PC-9 (cell line): Measurements from ENCODE around the gene NANOGP8. TPM values are rescaled to one million over a fixed set of nuclear protein-coding genes. Genes with fewer than 3 reads are reported as not detected.

Experiments used
- BruUV-seq: library from RNA; stranded (reverse); fragments of 400-500 nt; replicated peaks from 2 replicates; lab custom pipeline; 2021; lab: Mats Ljungman, UMichigan
- CTCF ChIA-PET: fragments of 300-600 bp; sonication (Branson Sonifier 250); formaldehyde crosslinking; loops from one replicate; lab custom pipeline; 2022; ENCODE audit warnings: antibody characterized with exemption; lab: Charles Lee
- POLR2A ChIA-PET: fragments of 300-600 bp; sonication (Branson Sonifier 250); formaldehyde crosslinking; loops from one replicate; lab custom pipeline; 2022; ENCODE audit warnings: antibody characterized with exemption; ENCODE audit not compliant: unreplicated experiment; lab: Charles Lee
- DNase-seq, 2 experiments: peaks; one replicate each; pipeline versions ENCODE4 v3.0.0 to v3.0.0-alpha.2; 2015 to 2022; ENCODE audit warnings: mixed read lengths in 1 of 2
- H2AFZ ChIP-seq: fragments of 200-600 bp; sonication (generic); 2 replicates; pipeline ENCODE4 v1.8.1; 2017; ENCODE audit warnings: antibody characterized with exemption
- H3F3A ChIP-seq: fragments of 200-600 bp; sonication (generic); 2 replicates; pipeline ENCODE4 v1.8.1; 2017; ENCODE audit warnings: antibody characterized with exemption, mild to moderate bottlenecking, low read depth; ENCODE audit not compliant: insufficient read depth
- H3K27ac ChIP-seq: fragments of 200-600 bp; sonication (generic); 2 replicates; pipeline ENCODE4 v1.6.1; 2016; ENCODE audit warnings: mixed run types
- H3K27me3 ChIP-seq: fragments of 200-600 bp; sonication (generic); 2 replicates; pipeline ENCODE4 v1.6.1; 2016; ENCODE audit warnings: low read depth, mixed run types; ENCODE audit not compliant: insufficient read depth
- H3K36me3 ChIP-seq: fragments of 200-600 bp; sonication (generic); 2 replicates; pipeline ENCODE4 v1.6.1; 2016; ENCODE audit warnings: low read depth, mixed run types
- H3K4me1 ChIP-seq: fragments of 200-600 bp; sonication (generic); replicated peaks from 2 replicates; pipeline ENCODE4 v1.6.1; 2016; ENCODE audit warnings: mixed run types; ENCODE audit not compliant: insufficient read depth
- H3K4me2 ChIP-seq: fragments of 200-600 bp; sonication (generic); 2 replicates; pipeline ENCODE4 v1.6.1; 2017; ENCODE audit warnings: mixed run types
- H3K4me3 ChIP-seq: fragments of 200-600 bp; sonication (generic); 2 replicates; pipeline ENCODE4 v1.6.1; 2016; ENCODE audit warnings: mixed run types
- H3K79me2 ChIP-seq: fragments of 200-600 bp; sonication (generic); 2 replicates; pipeline ENCODE4 v1.6.1; 2017; ENCODE audit warnings: low read depth, mixed run types
- H3K9me2 ChIP-seq: fragments of 200-600 bp; sonication (generic); 2 replicates; pipeline ENCODE4 v1.8.1; 2017; ENCODE audit warnings: mild to moderate bottlenecking; ENCODE audit not compliant: insufficient read depth
- H3K9me3 ChIP-seq: fragments of 200-600 bp; sonication (generic); 2 replicates; pipeline ENCODE4 v1.8.1; 2016; ENCODE audit warnings: low read depth; ENCODE audit not compliant: insufficient read depth
- H4K20me1 ChIP-seq: fragments of 200-600 bp; sonication (generic); 2 replicates; pipeline ENCODE4 v1.8.1; 2017; ENCODE audit not compliant: insufficient read depth
- EZH2 ChIP-seq: fragments of 200-600 bp; sonication (generic); IDR thresholded peaks from 2 replicates; pipeline ENCODE4 v1.8.0; 2017; ENCODE audit warnings: antibody characterized with exemption, low read depth
- intact Hi-C: fragments of 100-400 bp; cut with micrococcal nuclease; formaldehyde crosslinking; loops from one replicate; pipeline ENCODE4 v1.10.0; 2022; ENCODE audit not compliant: unreplicated experiment
- total RNA-seq: library from RNA; stranded (reverse); gene quantifications from 2 replicates; pipeline ENCODE4 v1.2.3, GENCODE V29; 2021
- TF ChIP-seq, protein P1 (sequence below): fragments of 200-600 bp; sonication (generic); conservative IDR thresholded peaks from 2 replicates; pipeline ENCODE4 v1.6.1; 2017; ENCODE audit warnings: mixed run types, antibody characterized with exemption, mild to moderate bottlenecking, moderate library complexity

NANOGP8 gene
- total RNA-seq, 1 experiment from 2014 or later = not detected

DNA sequence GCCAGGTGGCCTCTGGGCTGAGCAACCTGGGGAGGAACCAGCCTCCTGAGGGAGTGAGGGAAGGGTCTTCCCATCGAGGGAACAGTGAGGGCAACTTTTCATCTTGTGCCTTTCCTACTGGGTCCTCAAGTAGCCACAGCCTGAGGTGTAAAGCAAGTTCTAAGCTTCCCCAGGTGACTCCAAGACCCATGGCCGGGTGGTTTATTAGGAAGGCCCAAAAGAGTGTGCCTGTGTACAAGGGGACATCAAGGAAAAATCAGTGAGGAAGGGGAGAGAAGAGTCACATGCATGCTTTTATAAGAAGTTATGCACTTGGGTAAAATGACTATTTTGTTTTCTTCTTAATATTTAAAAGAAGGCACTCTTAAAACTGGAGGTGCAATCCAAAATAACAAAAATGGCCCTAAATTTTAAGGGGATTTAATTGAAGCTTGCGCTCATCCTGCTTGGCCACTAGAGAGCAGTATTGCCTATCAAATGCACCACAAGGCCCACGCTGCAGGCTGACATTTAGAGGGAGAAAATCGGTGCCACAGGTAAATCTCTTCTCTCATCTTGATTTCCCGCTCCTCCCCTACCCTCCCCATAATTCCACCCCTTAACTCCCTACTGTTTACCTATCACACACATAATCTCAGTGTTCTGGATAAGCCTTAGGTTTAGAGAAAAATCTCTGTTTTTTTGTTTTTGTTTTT lies 6.7 kb downstream of the NANOGP8 start:
- H3F3A ChIP-seq = no peaks in the 10 kb centered on the region
- no peaks in the 10 kb centered on the region for H3K9me3 ChIP-seq
- no peaks in the 10 kb centered on the region for H4K20me1 ChIP-seq
- POLR2A ChIA-PET = interaction anchor here (0.6 kb wide), 1 partner anchor 1132 kb away, joined by 6 read pairs; no protein-coding TSS in a partner anchor
- CTCF ChIA-PET = interaction anchor here (0.6 to 2.3 kb wide), 2 partner anchors 62 to 366 kb away, joined by 4 to 8 read pairs; no protein-coding TSS in a partner anchor
- no peak overlapping the region for H3K4me2 ChIP-seq
- intact Hi-C loops = loop anchor here (1.0 to 10.0 kb wide), 3 partner anchors 91 to 366 kb away; partner anchors contain the start of gene ZNF770
- no peaks in the 10 kb centered on the region for H3K36me3 ChIP-seq
- no peaks in the 10 kb centered on the region for H3K4me1 ChIP-seq
- no peak overlapping the region for H2AFZ ChIP-seq
- TF ChIP-seq, protein P1, sequence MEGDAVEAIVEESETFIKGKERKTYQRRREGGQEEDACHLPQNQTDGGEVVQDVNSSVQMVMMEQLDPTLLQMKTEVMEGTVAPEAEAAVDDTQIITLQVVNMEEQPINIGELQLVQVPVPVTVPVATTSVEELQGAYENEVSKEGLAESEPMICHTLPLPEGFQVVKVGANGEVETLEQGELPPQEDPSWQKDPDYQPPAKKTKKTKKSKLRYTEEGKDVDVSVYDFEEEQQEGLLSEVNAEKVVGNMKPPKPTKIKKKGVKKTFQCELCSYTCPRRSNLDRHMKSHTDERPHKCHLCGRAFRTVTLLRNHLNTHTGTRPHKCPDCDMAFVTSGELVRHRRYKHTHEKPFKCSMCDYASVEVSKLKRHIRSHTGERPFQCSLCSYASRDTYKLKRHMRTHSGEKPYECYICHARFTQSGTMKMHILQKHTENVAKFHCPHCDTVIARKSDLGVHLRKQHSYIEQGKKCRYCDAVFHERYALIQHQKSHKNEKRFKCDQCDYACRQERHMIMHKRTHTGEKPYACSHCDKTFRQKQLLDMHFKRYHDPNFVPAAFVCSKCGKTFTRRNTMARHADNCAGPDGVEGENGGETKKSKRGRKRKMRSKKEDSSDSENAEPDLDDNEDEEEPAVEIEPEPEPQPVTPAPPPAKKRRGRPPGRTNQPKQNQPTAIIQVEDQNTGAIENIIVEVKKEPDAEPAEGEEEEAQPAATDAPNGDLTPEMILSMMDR = peak; percentile 86
- no peak for TF ChIP-seq EZH2
- no peaks in the 10 kb centered on the region for H3K79me2 ChIP-seq
- no TSS peak for BruUV-seq
- H3K27ac ChIP-seq = no peak overlapping the region
- H3K9me2 ChIP-seq = no peaks in the 10 kb centered on the region
- peak in 1 of 2 experiments; percentile 29 for DNase-seq
- H3K4me3 ChIP-seq = no peak overlapping the region
- no peaks in the 10 kb centered on the region for H3K27me3 ChIP-seq

DNA sequence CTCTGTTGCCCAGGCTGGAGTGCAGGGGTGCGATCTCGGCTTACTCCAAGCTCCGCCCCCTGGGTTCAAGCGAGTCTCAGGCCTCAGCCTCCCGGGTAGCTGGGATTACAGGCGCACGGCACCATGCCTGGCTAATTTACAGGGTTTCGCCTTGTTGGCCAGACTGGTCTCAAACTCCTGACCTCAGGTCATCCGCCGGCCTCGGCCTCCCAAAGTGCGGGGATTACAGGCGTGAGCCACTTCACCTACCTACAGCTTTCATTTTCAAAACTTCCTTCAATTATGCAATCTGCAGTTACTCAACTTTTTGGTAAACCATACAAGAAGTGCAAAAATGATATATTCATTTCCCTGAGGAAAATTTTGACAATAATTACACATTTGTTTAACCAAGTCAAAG lies 14.0 kb downstream of the NANOGP8 start:
- H3K79me2 ChIP-seq = no peaks in the 10 kb centered on the region
- H3K4me2 ChIP-seq = no peak overlapping the region
- BruUV-seq = no TSS peak
- H3K4me3 ChIP-seq = no peak overlapping the region
- CTCF ChIA-PET = interaction anchor here (0.6 kb wide), 2 partner anchors 490 to 878 kb away, joined by 3 to 5 read pairs; no protein-coding TSS in a partner anchor
- no peaks in the 10 kb centered on the region for H3F3A ChIP-seq
- no peak for DNase-seq
- no peaks in the 10 kb centered on the region for H3K9me3 ChIP-seq
- intact Hi-C loops = loop anchor here (10.0 kb wide), 1 partner anchor 214 kb away; no protein-coding TSS in a partner anchor
- H3K27ac ChIP-seq = no peak overlapping the region
- no peak overlapping the region for H2AFZ ChIP-seq
- no peaks in the 10 kb centered on the region for H3K27me3 ChIP-seq
- no peaks in the 10 kb centered on the region for H3K36me3 ChIP-seq
- TF ChIP-seq, protein P1 = no peak
- TF ChIP-seq EZH2 = no peak
- H4K20me1 ChIP-seq = no peaks in the 10 kb centered on the region
- no peaks in the 10 kb centered on the region for H3K9me2 ChIP-seq
- POLR2A ChIA-PET = no interaction called here
- no peaks in the 10 kb centered on the region for H3K4me1 ChIP-seq

DNA sequence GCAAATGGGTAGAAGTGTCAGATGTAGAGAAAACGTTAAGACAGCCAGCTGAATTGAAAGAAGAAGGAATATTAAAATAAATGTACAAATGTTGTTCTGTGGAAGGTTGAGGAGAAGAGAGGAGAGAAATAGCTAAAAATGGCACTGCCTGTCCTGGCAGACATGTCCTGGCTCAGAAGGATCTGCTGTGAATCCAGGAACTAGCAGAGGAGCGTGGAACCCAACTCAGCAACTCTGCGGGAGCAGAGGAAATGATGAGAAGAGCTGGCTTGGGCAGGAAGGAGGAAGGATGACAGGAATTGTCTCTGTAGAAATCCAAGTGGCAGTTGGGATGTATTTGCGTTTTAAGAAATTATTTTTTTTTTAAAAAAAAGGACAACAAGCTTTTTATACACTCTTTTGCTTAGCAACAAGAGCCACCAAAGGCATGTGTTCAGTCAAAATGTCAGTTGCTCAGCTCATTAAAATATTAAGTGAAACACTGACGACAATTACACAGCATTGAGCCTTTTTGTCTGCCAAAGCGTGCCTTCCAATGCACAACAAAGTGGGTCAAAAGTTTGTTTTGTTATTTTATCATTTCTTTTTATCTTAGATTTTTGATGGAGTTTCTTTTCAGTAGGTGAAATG lies 16.1 kb downstream of the NANOGP8 start:
- no peaks in the 10 kb centered on the region for H3F3A ChIP-seq
- no peak overlapping the region for H2AFZ ChIP-seq
- no peak overlapping the region for H3K27ac ChIP-seq
- no peak for DNase-seq
- H3K79me2 ChIP-seq = no peaks in the 10 kb centered on the region
- TF ChIP-seq, protein P1 = no peak
- TF ChIP-seq EZH2 = no peak
- no peaks in the 10 kb centered on the region for H4K20me1 ChIP-seq
- no peaks in the 10 kb centered on the region for H3K36me3 ChIP-seq
- no peaks in the 10 kb centered on the region for H3K27me3 ChIP-seq
- CTCF ChIA-PET = no interaction called here
- POLR2A ChIA-PET = interaction anchor here (0.6 to 0.7 kb wide), 2 partner anchors 35 to 47 kb away, joined by 5 to 15 read pairs; no protein-coding TSS in a partner anchor
- H3K4me1 ChIP-seq = no peaks in the 10 kb centered on the region
- no peaks in the 10 kb centered on the region for H3K9me3 ChIP-seq
- H3K4me2 ChIP-seq = no peak overlapping the region
- intact Hi-C loops = no loop called here
- no peaks in the 10 kb centered on the region for H3K9me2 ChIP-seq
- no peak overlapping the region for H3K4me3 ChIP-seq
- BruUV-seq = no TSS peak
